Suprapubic skin (tissue), 4 donors: ENCODE measurements around the gene EPS8L1.

Experiments used
- POLR2A ChIP-seq, 2 donors: fragments of 450-650 bp; IDR thresholded peaks; one replicate each; pipeline ENCODE4 v1.6.1; 2017; ENCODE audit warnings: antibody characterized with exemption in 2 of 2, mild to moderate bottlenecking in 2 of 2, moderate library complexity in 2 of 2
- POLR2AphosphoS5 ChIP-seq, 3 donors: sonication (generic); formaldehyde crosslinking; IDR thresholded peaks; one replicate each; pipeline ENCODE4 v1.6.1; 2017; ENCODE audit warnings: antibody characterized with exemption in 3 of 3
- TF ChIP-seq, protein P1 (sequence below), 2 donors: fragments of 200-600 bp in 1 of 2; fragments of 450-650 bp in 1 of 2; sonication (generic) in 1 of 2; IDR thresholded peaks; one replicate each; pipeline ENCODE4 v1.5.1; 2016 to 2019; ENCODE audit warnings: antibody characterized with exemption in 2 of 2, mild to moderate bottlenecking in 1 of 2, moderate library complexity in 1 of 2

GRCh38 chr19:55077106-55077505 lies 1.4 kb downstream of the EPS8L1 start:
- TF ChIP-seq, protein P1, sequence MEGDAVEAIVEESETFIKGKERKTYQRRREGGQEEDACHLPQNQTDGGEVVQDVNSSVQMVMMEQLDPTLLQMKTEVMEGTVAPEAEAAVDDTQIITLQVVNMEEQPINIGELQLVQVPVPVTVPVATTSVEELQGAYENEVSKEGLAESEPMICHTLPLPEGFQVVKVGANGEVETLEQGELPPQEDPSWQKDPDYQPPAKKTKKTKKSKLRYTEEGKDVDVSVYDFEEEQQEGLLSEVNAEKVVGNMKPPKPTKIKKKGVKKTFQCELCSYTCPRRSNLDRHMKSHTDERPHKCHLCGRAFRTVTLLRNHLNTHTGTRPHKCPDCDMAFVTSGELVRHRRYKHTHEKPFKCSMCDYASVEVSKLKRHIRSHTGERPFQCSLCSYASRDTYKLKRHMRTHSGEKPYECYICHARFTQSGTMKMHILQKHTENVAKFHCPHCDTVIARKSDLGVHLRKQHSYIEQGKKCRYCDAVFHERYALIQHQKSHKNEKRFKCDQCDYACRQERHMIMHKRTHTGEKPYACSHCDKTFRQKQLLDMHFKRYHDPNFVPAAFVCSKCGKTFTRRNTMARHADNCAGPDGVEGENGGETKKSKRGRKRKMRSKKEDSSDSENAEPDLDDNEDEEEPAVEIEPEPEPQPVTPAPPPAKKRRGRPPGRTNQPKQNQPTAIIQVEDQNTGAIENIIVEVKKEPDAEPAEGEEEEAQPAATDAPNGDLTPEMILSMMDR (IDR thresholded peaks at IDR 0.05), result no peak
- TF ChIP-seq POLR2AphosphoS5 (IDR thresholded peaks at IDR 0.05) (no peak), POLR2A (IDR thresholded peaks at IDR 0.05) (no peak)
